ENCODE results near the gene CTNND2. TPM values are rescaled to one million over a fixed set of nuclear protein-coding genes. Genes with fewer than 3 reads are reported as not detected.

Gene CTNND2
- total RNA-seq, 1 donor from 2014 or later = 40.0 TPM

- DNase-seq (ENCODE audit: low read depth, low spot score) = no peak
- peaks cover 2% of the 10 kb centered on the region for H3K27me3 Mint-ChIP-seq (ENCODE audit: low read depth)
- H3K36me3 Mint-ChIP-seq (ENCODE audit: low read depth) = peaks cover 4% of the 10 kb centered on the region
- H3K4me3 Mint-ChIP-seq = no peak overlapping the region
- TF ChIP-seq, protein P1, sequence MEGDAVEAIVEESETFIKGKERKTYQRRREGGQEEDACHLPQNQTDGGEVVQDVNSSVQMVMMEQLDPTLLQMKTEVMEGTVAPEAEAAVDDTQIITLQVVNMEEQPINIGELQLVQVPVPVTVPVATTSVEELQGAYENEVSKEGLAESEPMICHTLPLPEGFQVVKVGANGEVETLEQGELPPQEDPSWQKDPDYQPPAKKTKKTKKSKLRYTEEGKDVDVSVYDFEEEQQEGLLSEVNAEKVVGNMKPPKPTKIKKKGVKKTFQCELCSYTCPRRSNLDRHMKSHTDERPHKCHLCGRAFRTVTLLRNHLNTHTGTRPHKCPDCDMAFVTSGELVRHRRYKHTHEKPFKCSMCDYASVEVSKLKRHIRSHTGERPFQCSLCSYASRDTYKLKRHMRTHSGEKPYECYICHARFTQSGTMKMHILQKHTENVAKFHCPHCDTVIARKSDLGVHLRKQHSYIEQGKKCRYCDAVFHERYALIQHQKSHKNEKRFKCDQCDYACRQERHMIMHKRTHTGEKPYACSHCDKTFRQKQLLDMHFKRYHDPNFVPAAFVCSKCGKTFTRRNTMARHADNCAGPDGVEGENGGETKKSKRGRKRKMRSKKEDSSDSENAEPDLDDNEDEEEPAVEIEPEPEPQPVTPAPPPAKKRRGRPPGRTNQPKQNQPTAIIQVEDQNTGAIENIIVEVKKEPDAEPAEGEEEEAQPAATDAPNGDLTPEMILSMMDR (conservative IDR thresholded peaks at IDR 0.05) = no peak
- H3K4me1 Mint-ChIP-seq = peaks cover 36% of the 10 kb centered on the region
- H3K9me3 Mint-ChIP-seq = peaks cover 2% of the 10 kb centered on the region
- no peak overlapping the region for H3K27ac Mint-ChIP-seq (ENCODE audit: unreplicated experiment)
These were observed 506.7 kb downstream of the CTNND2 start for GRCh38 chr5:11397549-11397948.

DNA sequence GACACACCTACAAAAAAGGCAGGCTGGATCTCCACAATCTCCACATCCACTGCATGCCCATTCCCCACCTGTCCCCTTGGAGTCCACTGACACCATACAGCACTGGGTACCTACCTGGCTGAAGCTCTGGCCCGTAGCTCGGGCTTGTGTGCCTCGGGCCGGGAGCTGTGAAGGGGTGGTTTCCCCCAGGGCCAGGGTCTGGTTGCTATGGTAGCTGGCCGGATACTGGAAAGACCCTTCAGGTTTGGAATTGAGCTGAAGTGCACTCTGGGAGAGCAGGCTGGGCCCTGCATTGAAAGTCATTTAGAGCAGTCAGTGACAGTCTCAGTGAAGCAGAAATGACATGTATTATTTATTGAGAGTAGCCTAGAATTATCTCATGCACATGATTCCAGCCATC, 507.3 kb downstream of the CTNND2 start:
- peaks cover 6% of the 10 kb centered on the region for H3K27me3 Mint-ChIP-seq (ENCODE audit: low read depth)
- H3K4me3 Mint-ChIP-seq = no peak overlapping the region
- no peak for DNase-seq (ENCODE audit: low read depth, low spot score)
- TF ChIP-seq, protein P1 (conservative IDR thresholded peaks at IDR 0.05) = no peak
- peaks cover 36% of the 10 kb centered on the region for H3K4me1 Mint-ChIP-seq
- H3K27ac Mint-ChIP-seq (ENCODE audit: unreplicated experiment) = no peak overlapping the region
- peaks cover 2% of the 10 kb centered on the region for H3K9me3 Mint-ChIP-seq
- H3K36me3 Mint-ChIP-seq (ENCODE audit: low read depth) = peaks cover 4% of the 10 kb centered on the region

DNA sequence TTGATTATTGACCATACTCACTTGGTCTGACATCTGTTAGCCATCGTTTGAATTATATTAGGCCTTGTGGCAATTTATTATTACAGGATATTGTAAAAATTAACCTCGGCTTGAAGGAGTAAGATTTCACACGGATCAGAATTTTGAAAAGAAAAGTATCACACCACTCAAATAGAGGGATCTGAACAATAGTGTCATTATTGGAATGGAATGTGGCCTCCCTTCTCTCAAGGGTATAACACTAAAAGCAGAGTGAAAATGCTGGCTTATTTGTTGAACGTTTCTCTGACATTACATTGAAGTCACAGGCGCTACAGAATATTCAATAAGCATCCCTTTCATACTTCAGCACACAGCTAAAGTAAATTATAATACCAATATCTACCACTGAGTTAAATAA, 509.3 kb downstream of the CTNND2 start:
- peaks cover 4% of the 10 kb centered on the region for H3K36me3 Mint-ChIP-seq (ENCODE audit: low read depth)
- H3K9me3 Mint-ChIP-seq = peaks cover 2% of the 10 kb centered on the region
- TF ChIP-seq, protein P1 (conservative IDR thresholded peaks at IDR 0.05) = no peak
- no peak overlapping the region for H3K4me3 Mint-ChIP-seq
- no peak overlapping the region for H3K27ac Mint-ChIP-seq (ENCODE audit: unreplicated experiment)
- peaks cover 36% of the 10 kb centered on the region for H3K4me1 Mint-ChIP-seq
- H3K27me3 Mint-ChIP-seq (ENCODE audit: low read depth) = peaks cover 16% of the 10 kb centered on the region
- DNase-seq (ENCODE audit: low read depth, low spot score) = no peak

- Mint-ChIP-seq H3K4me1 (peaks cover 23% of the 10 kb centered on the region), H3K4me3 (no peak overlapping the region), H3K36me3 (ENCODE audit: low read depth) (peaks cover 4% of the 10 kb centered on the region), H3K27me3 (ENCODE audit: low read depth) (peaks cover 37% of the 10 kb centered on the region), H3K9me3 (peaks cover 2% of the 10 kb centered on the region), H3K27ac (ENCODE audit: unreplicated experiment) (no peak overlapping the region)
- no peak for DNase-seq (ENCODE audit: low read depth, low spot score)
- TF ChIP-seq, protein P1 (conservative IDR thresholded peaks at IDR 0.05) = no peak
These were observed 513.9 kb downstream of the CTNND2 start for GRCh38 chr5:11390291-11390767.

DNA sequence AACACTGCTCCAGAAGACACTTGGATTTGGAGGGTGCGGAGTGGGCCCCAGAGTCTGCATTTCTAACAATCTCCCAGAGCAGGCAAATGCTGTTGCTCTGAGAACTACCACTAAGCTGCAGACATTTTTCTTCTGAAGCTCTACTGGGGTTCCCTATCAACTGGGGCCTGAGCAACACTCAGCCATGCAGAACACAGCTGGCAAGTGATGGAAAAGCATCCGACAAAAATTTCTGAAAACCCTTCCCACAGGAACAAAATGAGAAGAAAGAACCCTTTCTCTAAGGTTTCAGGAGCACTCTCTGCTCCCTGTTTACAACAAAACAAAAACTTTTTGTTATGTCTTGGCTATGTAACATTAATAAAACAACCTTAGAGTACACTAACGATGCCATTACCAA, 516.9 kb downstream of the CTNND2 start:
- DNase-seq (ENCODE audit: low read depth, low spot score) = no peak
- H3K4me1 Mint-ChIP-seq = peaks cover 24% of the 10 kb centered on the region
- H3K27me3 Mint-ChIP-seq (ENCODE audit: low read depth) = peaks cover 59% of the 10 kb centered on the region
- TF ChIP-seq, protein P1 (conservative IDR thresholded peaks at IDR 0.05) = no peak
- H3K4me3 Mint-ChIP-seq = no peak overlapping the region
- no peak overlapping the region for H3K27ac Mint-ChIP-seq (ENCODE audit: unreplicated experiment)
- H3K36me3 Mint-ChIP-seq (ENCODE audit: low read depth) = no peaks in the 10 kb centered on the region
- H3K9me3 Mint-ChIP-seq = no peaks in the 10 kb centered on the region
